HepG2 (cell line): ENCODE data around the gene OR7G3. TPM values are rescaled to one million over a fixed set of nuclear protein-coding genes. Genes with fewer than 3 reads are reported as not detected.
A peak's percentile ranks its signal among the peaks of the same experiment; 100 is the strongest.

Source experiments
- FLYWCH1 ChIP-seq: sonication (generic); formaldehyde crosslinking; IDR thresholded peaks from 2 replicates; pipeline ENCODE4 v1.8.1; 2023; ENCODE audit warnings: mild to moderate bottlenecking, missing genetic modification reagents
- GLI4 ChIP-seq: sonication (generic); formaldehyde crosslinking; IDR thresholded peaks from 2 replicates; pipeline ENCODE4 v1.5.1; 2020; ENCODE audit warnings: missing genetic modification reagents, mild to moderate bottlenecking, moderate library complexity, borderline replicate concordance
- HBP1 ChIP-seq: IDR thresholded peaks from 2 replicates; pipeline ENCODE4 v1.6.1; 2016; ENCODE audit warnings: low read depth, control low read depth
- KDM4B ChIP-seq: sonication (generic); formaldehyde crosslinking; IDR thresholded peaks from 2 replicates; pipeline ENCODE4 v1.4.0; 2020; ENCODE audit warnings: missing genetic modification reagents
- MAZ ChIP-seq, 2 experiments: sonication (generic) in 1 of 2; formaldehyde crosslinking in 1 of 2; IDR thresholded peaks; 2 replicates each; pipeline versions ENCODE4 v1.5.0 to v1.6.1; 2012 to 2020; ENCODE audit warnings: low read depth in 2 of 2, mild to moderate bottlenecking in 2 of 2, borderline replicate concordance in 1 of 2, improper control_type of control experiment in 1 of 2, low read length in 1 of 2, missing genetic modification reagents in 1 of 2, moderate library complexity in 1 of 2
- MLLT10 ChIP-seq: sonication (generic); formaldehyde crosslinking; IDR thresholded peaks from 2 replicates; pipeline ENCODE4 v1.4.0; 2020; ENCODE audit warnings: missing genetic modification reagents
- NR2F1 ChIP-seq, 2 experiments: fragments of 450-650 bp in 1 of 2; formaldehyde crosslinking in 1 of 2; IDR thresholded peaks; 2 replicates each; pipeline versions ENCODE4 v1.5.0 to v1.6.1; 2016 to 2020; ENCODE audit warnings: mild to moderate bottlenecking in 1 of 2, missing compliant biosample characterization in 1 of 2, missing genetic modification reagents in 1 of 2, moderate library complexity in 1 of 2
- SPEN ChIP-seq: sonication (generic); formaldehyde crosslinking; IDR thresholded peaks from 2 replicates; pipeline ENCODE4 v1.5.1; 2020; ENCODE audit warnings: low read depth, mild to moderate bottlenecking, missing genetic modification reagents
- SRSF1 ChIP-seq: fragments of 200-400 bp; formaldehyde crosslinking; optimal IDR thresholded peaks from 2 replicates; pipeline ENCODE3; 2017; ENCODE audit warnings: mild to moderate bottlenecking, low read depth, low read length, moderate library complexity
- SRSF9 ChIP-seq: fragments of 200-400 bp; formaldehyde crosslinking; IDR thresholded peaks from 2 replicates; pipeline ENCODE4 v1.6.1; 2018; ENCODE audit warnings: borderline replicate concordance, mild to moderate bottlenecking, low read depth, low read length; ENCODE audit not compliant: insufficient read depth, poor library complexity, severe bottlenecking
- TFDP1 ChIP-seq: IDR thresholded peaks from 2 replicates; pipeline ENCODE4 v1.6.1; 2016; ENCODE audit warnings: missing compliant biosample characterization, missing genetic modification reagents, borderline replicate concordance
- ZBTB25 ChIP-seq: IDR thresholded peaks from 2 replicates; pipeline ENCODE4 v1.6.1; 2018; ENCODE audit warnings: missing genetic modification reagents
- ZBTB42 ChIP-seq: sonication (generic); formaldehyde crosslinking; IDR thresholded peaks from 2 replicates; pipeline ENCODE4 v1.5.0; 2020; ENCODE audit warnings: mild to moderate bottlenecking, missing genetic modification reagents
- ZBTB7B ChIP-seq: sonication (generic); formaldehyde crosslinking; IDR thresholded peaks from 2 replicates; pipeline ENCODE4 v1.4.0; 2020; ENCODE audit warnings: missing genetic modification reagents
- ZFP91 ChIP-seq: sonication (generic); formaldehyde crosslinking; IDR thresholded peaks from 2 replicates; pipeline ENCODE4 v1.9.0; 2022; ENCODE audit warnings: missing genetic modification reagents, mild to moderate bottlenecking, borderline replicate concordance
- ZFY ChIP-seq: sonication (generic); formaldehyde crosslinking; IDR thresholded peaks from 2 replicates; pipeline ENCODE4 v1.4.0; 2020; ENCODE audit warnings: missing genetic modification reagents
- ZNF160 ChIP-seq: sonication (generic); formaldehyde crosslinking; IDR thresholded peaks from 2 replicates; pipeline ENCODE4 v1.8.0; 2022; ENCODE audit warnings: mild to moderate bottlenecking, inconsistent platforms, missing genetic modification reagents
- ZNF232 ChIP-seq: sonication (generic); formaldehyde crosslinking; IDR thresholded peaks from 2 replicates; pipeline ENCODE4 v1.4.0; 2020; ENCODE audit warnings: missing genetic modification reagents, borderline replicate concordance
- ZNF234 ChIP-seq: sonication (generic); formaldehyde crosslinking; conservative IDR thresholded peaks from 2 replicates; pipeline ENCODE4 v1.5.1; 2020; ENCODE audit warnings: mild to moderate bottlenecking, missing genetic modification reagents
- ZNF263 ChIP-seq: sonication (generic); formaldehyde crosslinking; IDR thresholded peaks from 2 replicates; pipeline ENCODE4 v1.4.0; 2020; ENCODE audit warnings: missing genetic modification reagents
- ZNF619 ChIP-seq: sonication (generic); formaldehyde crosslinking; IDR thresholded peaks from 2 replicates; pipeline ENCODE4 v1.4.0; 2020; ENCODE audit warnings: mild to moderate bottlenecking, missing genetic modification reagents
- ZNF782 ChIP-seq: sonication (generic); formaldehyde crosslinking; IDR thresholded peaks from 2 replicates; pipeline ENCODE4 v1.4.0; 2020; ENCODE audit warnings: missing genetic modification reagents, mild to moderate bottlenecking, borderline replicate concordance
- ZNF83 ChIP-seq: sonication (generic); formaldehyde crosslinking; IDR thresholded peaks from 2 replicates; pipeline ENCODE4 v1.4.0; 2020; ENCODE audit warnings: missing genetic modification reagents, mild to moderate bottlenecking, borderline replicate concordance
- polyA plus RNA-seq, 8 experiments: library from polyadenylated mRNA; depleted of rRNA in 3 of 8; stranded (reverse) in 7 of 8; unstranded in 1 of 8; fragments of >200 nt; fragmentation: Illumina TruSeq in 4 of 8; extraction: Trizol in 4 of 8; gene quantifications; 2 replicates each; pipeline versions ENCODE4 v1.2.1 to v1.2.3, GENCODE V29; 2011 to 2016; ENCODE audit warnings: low read depth in 4 of 8, missing spikeins in 1 of 8, mixed read lengths in 1 of 8; ENCODE audit not compliant: insufficient read depth in 1 of 8
- total RNA-seq, 5 experiments: library from RNA; depleted of rRNA; stranded (reverse); fragments of >200 nt; fragmentation: Illumina TruSeq; extraction: Trizol; gene quantifications; 2 replicates each; pipeline ENCODE4 v1.2.3, GENCODE V29; 2016; ENCODE audit warnings: low read depth in 1 of 5

OR7G3 gene
- total and polyA plus RNA-seq, 2 of the 13 experiments (the other 11 are each of a cell fraction or from before 2014, with no cell fraction given) = not detected

GRCh38 chr19:9140159-9140874, 13.6 kb upstream of the OR7G3 start, which contains the start of gene ZNF317 (continued):
- peak; percentile 38; the same call in 1 of the 2 replicates for TF ChIP-seq MAZ (IDR thresholded peaks at IDR 0.05; ENCODE audit: borderline replicate concordance, low read depth, low read length)
- no peak for TF ChIP-seq MAZ (CRISPR knock-in tag; IDR thresholded peaks at IDR 0.05; ENCODE audit: low read depth)
- no peak for TF ChIP-seq SRSF9
- peak; percentile 45; the same call in 1 of the 2 replicates for TF ChIP-seq ZBTB7B (CRISPR knock-in tag)
- TF ChIP-seq ZNF232 = peak; percentile 65; the same call in 1 of the 2 replicates
- peak; percentile 49; the same call in 1 of the 2 replicates for TF ChIP-seq SPEN (CRISPR knock-in tag)
- TF ChIP-seq ZBTB25 = peak; percentile 50; the same call in 1 of the 2 replicates
- TF ChIP-seq ZNF234 (CRISPR knock-in tag) = no peak
- TF ChIP-seq NR2F1 (CRISPR knock-in tag; IDR thresholded peaks at IDR 0.05) = peak; percentile 30 to 58; a peak in 3 of 4 replicates
- TF ChIP-seq ZNF160 = peak; percentile 68; the same call in 1 of the 2 replicates
- no peak for TF ChIP-seq MLLT10 (CRISPR knock-in tag)
- TF ChIP-seq ZFP91 (CRISPR knock-in tag) = peak; percentile 73; the same call in 1 of the 2 replicates
- peak; percentile 91 for TF ChIP-seq HBP1 (CRISPR knock-in tag)
- peak; percentile 75; the same call in 1 of the 2 replicates for TF ChIP-seq TFDP1 (CRISPR knock-in tag)
- TF ChIP-seq KDM4B (CRISPR knock-in tag) = 0 out of 2 replicates have a peak, but pooled peaks have one; percentile 40
- no peak for TF ChIP-seq FLYWCH1 (CRISPR knock-in tag)
- peak; percentile 97 for TF ChIP-seq GLI4 (CRISPR knock-in tag)
- TF ChIP-seq ZNF782 (CRISPR knock-in tag) = peak; percentile 62; the same call in 1 of the 2 replicates
- peak; percentile 77 for TF ChIP-seq SRSF1
- 0 out of 2 replicates have a peak, but pooled peaks have one; percentile 54 for TF ChIP-seq ZNF83
- peak; percentile 73; the same call in 1 of the 2 replicates for TF ChIP-seq ZNF619 (CRISPR knock-in tag)
- TF ChIP-seq ZBTB42 (CRISPR knock-in tag) = no peak
- TF ChIP-seq ZFY (CRISPR knock-in tag) = peak; percentile 89
- TF ChIP-seq ZNF263 (CRISPR knock-in tag) = no peak
